NCI-H2171 (cell line): ENCODE results near the gene TNN.
A peak's percentile ranks its signal among the peaks of the same experiment; 100 is the strongest.

ENCODE experiments used
- DNase-seq: peaks from one replicate; lab custom pipeline; 2025; lab: John Stamatoyannopoulos, UW

Gene TNN

GRCh38 chr1:175147569-175147968 is 79.9 kb downstream of the TNN start:
- no peak for DNase-seq

- DNase-seq = no peak
Observed at GRCh38 chr1:175148068-175148467, 80.4 kb downstream of the TNN start.

GRCh38 chr1:175150596-175151319 is 83.1 kb downstream of the TNN start:
- DNase-seq = no peak

- DNase-seq = no peak
Observed at GRCh38 chr1:175152006-175152652, 84.5 kb downstream of the TNN start.

GRCh38 chr1:175154629-175155472 is 87.2 kb downstream of the TNN start:
- DNase-seq = peak; percentile 31

- DNase-seq = no peak
Observed at GRCh38 chr1:175155473-175155856, 87.8 kb downstream of the TNN start.

- no peak for DNase-seq
Observed at GRCh38 chr1:175155936-175156335, 88.3 kb downstream of the TNN start.

GRCh38 chr1:175157200-175157599 is 89.6 kb downstream of the TNN start:
- DNase-seq = no peak

GRCh38 chr1:175158170-175158591 is 90.5 kb downstream of the TNN start:
- no peak for DNase-seq

GRCh38 chr1:175162955-175163354 is 95.3 kb downstream of the TNN start:
- DNase-seq = no peak

GRCh38 chr1:175163702-175164101 is 96.1 kb downstream of the TNN start:
- no peak for DNase-seq

GRCh38 chr1:175164751-175165150 is 97.1 kb downstream of the TNN start:
- no peak for DNase-seq

GRCh38 chr1:175166746-175167145 is 99.1 kb downstream of the TNN start:
- DNase-seq = no peak

GRCh38 chr1:175167861-175168260 is 100.2 kb downstream of the TNN start:
- DNase-seq = no peak

GRCh38 chr1:175168782-175169181 is 101.1 kb downstream of the TNN start:
- no peak for DNase-seq

GRCh38 chr1:175169286-175170018 is 101.8 kb downstream of the TNN start:
- no peak for DNase-seq

- DNase-seq = no peak
Observed at GRCh38 chr1:175171036-175171913, 103.6 kb downstream of the TNN start.

GRCh38 chr1:175172503-175172902 is 104.9 kb downstream of the TNN start:
- DNase-seq = no peak

GRCh38 chr1:175173531-175173930 is 105.9 kb downstream of the TNN start:
- no peak for DNase-seq

- no peak for DNase-seq
Observed at GRCh38 chr1:175174309-175175102, 106.9 kb downstream of the TNN start.
